HepG2 (cell line): ENCODE results near the gene PRKN.

Experiments used
- ELF4 ChIP-seq: sonication (generic); formaldehyde crosslinking; IDR thresholded peaks from 2 replicates; pipeline ENCODE4 v1.5.0; 2020; ENCODE audit warnings: missing genetic modification reagents, mild to moderate bottlenecking, moderate library complexity, borderline replicate concordance
- MAF1 ChIP-seq: sonication (generic); formaldehyde crosslinking; IDR thresholded peaks from 2 replicates; pipeline ENCODE4 v1.5.0; 2020; ENCODE audit warnings: missing genetic modification reagents, borderline replicate concordance
- POLR2AphosphoS5 ChIP-seq: IDR thresholded peaks from 2 replicates; pipeline ENCODE4 v1.6.1; 2012; ENCODE audit warnings: low read depth, low read length
- SALL1 ChIP-seq: sonication (generic); formaldehyde crosslinking; IDR thresholded peaks from 2 replicates; pipeline ENCODE4 v1.8.0; 2022; ENCODE audit warnings: mild to moderate bottlenecking, missing genetic modification reagents
- TGIF2 ChIP-seq: IDR thresholded peaks from 2 replicates; pipeline ENCODE4 v1.6.1; 2016; ENCODE audit warnings: control low read depth, missing compliant biosample characterization
- ZNF549 ChIP-seq: sonication (generic); formaldehyde crosslinking; IDR thresholded peaks from 2 replicates; pipeline ENCODE4 v1.5.0; 2020; ENCODE audit warnings: missing genetic modification reagents
- TF ChIP-seq, protein P1 (sequence below): sonication (generic); formaldehyde crosslinking; IDR thresholded peaks from 2 replicates; pipeline ENCODE4 v1.5.0; 2020; ENCODE audit warnings: mild to moderate bottlenecking, missing genetic modification reagents, moderate library complexity

DNA sequence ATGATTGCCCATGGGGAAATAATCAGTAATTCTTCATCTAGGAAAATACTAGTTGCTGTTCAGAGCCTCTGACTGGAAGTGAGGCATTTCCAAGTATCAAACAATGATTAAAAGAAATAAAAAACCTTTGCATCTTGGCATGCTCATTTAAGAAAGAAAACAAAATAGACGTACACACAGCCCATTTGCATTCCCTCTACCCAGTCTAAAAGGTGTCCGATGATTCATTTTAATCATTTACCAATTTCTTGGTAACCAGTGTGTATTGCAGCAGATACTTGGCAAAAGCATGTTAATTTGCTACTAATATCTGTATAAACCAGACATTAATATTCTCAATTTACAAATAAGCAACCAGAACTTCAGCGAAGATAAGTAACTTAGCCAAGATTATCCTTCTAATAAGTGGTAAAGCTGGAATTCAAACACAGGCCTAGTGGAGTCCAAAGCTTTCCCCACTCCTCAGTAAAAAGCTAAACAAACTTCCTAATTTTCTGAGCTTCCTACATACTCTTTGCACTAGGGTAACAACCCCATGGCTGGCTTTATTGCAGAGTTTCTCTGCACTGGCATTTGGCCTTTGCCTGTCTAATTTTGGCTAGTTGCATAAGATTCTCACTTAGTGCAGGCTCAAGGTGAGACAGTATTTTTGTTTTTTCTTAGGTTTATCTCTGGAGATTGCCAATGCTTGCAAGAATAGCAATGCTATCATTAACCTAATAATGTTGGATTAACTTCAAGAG lies 338.1 kb downstream of the PRKN start:
- TF ChIP-seq MAF1 (CRISPR knock-in tag) (no peak), SALL1 (CRISPR knock-in tag) (no peak), POLR2AphosphoS5 (no peak), ELF4 (CRISPR knock-in tag) (no peak), TGIF2 (CRISPR knock-in tag) (no peak), ZNF549 (CRISPR knock-in tag) (no peak)
- TF ChIP-seq, protein P1, sequence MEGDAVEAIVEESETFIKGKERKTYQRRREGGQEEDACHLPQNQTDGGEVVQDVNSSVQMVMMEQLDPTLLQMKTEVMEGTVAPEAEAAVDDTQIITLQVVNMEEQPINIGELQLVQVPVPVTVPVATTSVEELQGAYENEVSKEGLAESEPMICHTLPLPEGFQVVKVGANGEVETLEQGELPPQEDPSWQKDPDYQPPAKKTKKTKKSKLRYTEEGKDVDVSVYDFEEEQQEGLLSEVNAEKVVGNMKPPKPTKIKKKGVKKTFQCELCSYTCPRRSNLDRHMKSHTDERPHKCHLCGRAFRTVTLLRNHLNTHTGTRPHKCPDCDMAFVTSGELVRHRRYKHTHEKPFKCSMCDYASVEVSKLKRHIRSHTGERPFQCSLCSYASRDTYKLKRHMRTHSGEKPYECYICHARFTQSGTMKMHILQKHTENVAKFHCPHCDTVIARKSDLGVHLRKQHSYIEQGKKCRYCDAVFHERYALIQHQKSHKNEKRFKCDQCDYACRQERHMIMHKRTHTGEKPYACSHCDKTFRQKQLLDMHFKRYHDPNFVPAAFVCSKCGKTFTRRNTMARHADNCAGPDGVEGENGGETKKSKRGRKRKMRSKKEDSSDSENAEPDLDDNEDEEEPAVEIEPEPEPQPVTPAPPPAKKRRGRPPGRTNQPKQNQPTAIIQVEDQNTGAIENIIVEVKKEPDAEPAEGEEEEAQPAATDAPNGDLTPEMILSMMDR (CRISPR knock-in tag), result no peak
